Neutrophil (primary cell): ENCODE results near the gene TIMM44.
"Not testable (repeated sequence)": the region's sequence is repeated elsewhere in the genome, so short reads cannot be mapped to it uniquely, and the experiment has no call there.

ENCODE experiments used
- H3K27ac ChIP-seq: fragments of 200-600 bp; sonication (generic); 2 replicates; pipeline ENCODE4 v1.5.1; 2016; ENCODE audit warnings: mild to moderate bottlenecking, moderate library complexity
- H3K27me3 ChIP-seq: fragments of 200-600 bp; sonication (generic); 2 replicates; pipeline ENCODE4 v1.6.0; 2016; ENCODE audit warnings: mild to moderate bottlenecking
- H3K36me3 ChIP-seq: fragments of 200-600 bp; sonication (generic); 2 replicates; pipeline ENCODE4 v1.5.1; 2017
- H3K4me1 ChIP-seq, 2 experiments: fragments of 200-600 bp in 1 of 2; sonication (generic) in 1 of 2; 1 replicate in 1 of 2; 2 replicates in 1 of 2; pipeline versions ENCODE4 v1.5.1 to v1.6.1; 2013 to 2016; ENCODE audit warnings: low read depth in 1 of 2, low read length in 1 of 2, mild to moderate bottlenecking in 1 of 2, moderate library complexity in 1 of 2; ENCODE audit not compliant: control insufficient read depth in 1 of 2, insufficient read depth in 1 of 2
- H3K4me3 ChIP-seq, 2 experiments: fragments of 200-600 bp in 1 of 2; sonication (generic) in 1 of 2; 1 replicate in 1 of 2; 2 replicates in 1 of 2; pipeline ENCODE4 v1.5.1; 2013 to 2016; ENCODE audit warnings: low read depth in 1 of 2, low read length in 1 of 2, mild to moderate bottlenecking in 1 of 2, moderate library complexity in 1 of 2
- H3K9me3 ChIP-seq: fragments of 200-600 bp; sonication (generic); 2 replicates; pipeline ENCODE4 v1.5.1; 2016
- CTCF ChIP-seq: fragments of 200-600 bp; sonication (generic); IDR thresholded peaks from 2 replicates; pipeline ENCODE4 v1.5.1; 2016; ENCODE audit warnings: antibody characterized with exemption

TIMM44 gene

GRCh38 chr19:7932276-7932929 is 11.1 kb downstream of the TIMM44 start:
- Histone ChIP-seq H3K4me1 (no peaks in the 10 kb centered on the region), H3K9me3 (no peaks in the 10 kb centered on the region), H3K4me3 (no peak overlapping the region), H3K27ac (no peak overlapping the region), H3K36me3 (peaks cover 68% of the 10 kb centered on the region), H3K27me3 (no peaks in the 10 kb centered on the region)
- no peak for TF ChIP-seq CTCF

- Histone ChIP-seq H3K27ac (no peak overlapping the region), H3K4me3 (no peak overlapping the region), H3K9me3 (no peaks in the 10 kb centered on the region), H3K4me1 (no peaks in the 10 kb centered on the region), H3K27me3 (peaks cover 2% of the 10 kb centered on the region), H3K36me3 (peaks cover 58% of the 10 kb centered on the region)
- no peak for TF ChIP-seq CTCF
Observed at GRCh38 chr19:7931221-7932061, 12.0 kb downstream of the TIMM44 start.

GRCh38 chr19:7930765-7931164 is 12.7 kb downstream of the TIMM44 start:
- no peak for TF ChIP-seq CTCF
- Histone ChIP-seq H3K27me3 (peaks cover 9% of the 10 kb centered on the region), H3K36me3 (peaks cover 53% of the 10 kb centered on the region), H3K9me3 (no peaks in the 10 kb centered on the region), H3K4me3 (no peak overlapping the region), H3K4me1 (peaks cover 0 to 3% of the 10 kb centered on the region in 2 experiments), H3K27ac (no peak overlapping the region)

GRCh38 chr19:7930030-7930429 is 13.4 kb downstream of the TIMM44 start:
- H3K9me3 ChIP-seq, H3K4me3 ChIP-seq, H3K27ac ChIP-seq: not testable (repeated sequence)
- Histone ChIP-seq H3K27me3 (peaks cover 16% of the 10 kb centered on the region), H3K36me3 (peaks cover 46% of the 10 kb centered on the region), H3K4me1 (peaks cover 4 to 10% of the 10 kb centered on the region in 2 experiments)

- Histone ChIP-seq H3K9me3 (no peaks in the 10 kb centered on the region), H3K4me1 (peaks cover 5 to 14% of the 10 kb centered on the region in 2 experiments), H3K4me3 (no peak overlapping the region), H3K27ac (no peak overlapping the region), H3K36me3 (peaks cover 37% of the 10 kb centered on the region), H3K27me3 (peaks cover 26% of the 10 kb centered on the region)
- TF ChIP-seq CTCF: no peak
Observed at GRCh38 chr19:7928741-7929701, 14.4 kb downstream of the TIMM44 start.
